ENCODE measurements around the gene DNAAF5.
"Not testable (repeated sequence)": the region's sequence is repeated elsewhere in the genome, so short reads cannot be mapped to it uniquely, and the experiment has no call there.

DNAAF5 gene

GRCh38 chr7:748446-748845 lies 21.9 kb downstream of the DNAAF5 start:
- no peak for DNase-seq

- DNase-seq: no peak
These were observed 22.6 kb downstream of the DNAAF5 start for GRCh38 chr7:749140-749551.

- DNase-seq: no peak
These were observed 23.8 kb downstream of the DNAAF5 start for GRCh38 chr7:750111-750905.

GRCh38 chr7:751826-752225 lies 25.3 kb downstream of the DNAAF5 start:
- DNase-seq: no peak

GRCh38 chr7:752256-752655 lies 25.8 kb downstream of the DNAAF5 start:
- not testable (repeated sequence) for DNase-seq

GRCh38 chr7:753190-753589 lies 26.7 kb downstream of the DNAAF5 start:
- DNase-seq: no peak

GRCh38 chr7:754531-755412 lies 28.3 kb downstream of the DNAAF5 start:
- DNase-seq: no peak

- no peak for DNase-seq
These were observed 28.9 kb downstream of the DNAAF5 start for GRCh38 chr7:755413-755805.

GRCh38 chr7:756231-756927 lies 29.9 kb downstream of the DNAAF5 start:
- DNase-seq: no peak

- no peak for DNase-seq
These were observed 30.5 kb downstream of the DNAAF5 start for GRCh38 chr7:756928-757560.

GRCh38 chr7:757741-758163 lies 31.3 kb downstream of the DNAAF5 start:
- no peak for DNase-seq

- DNase-seq: no peak
These were observed 33.1 kb downstream of the DNAAF5 start for GRCh38 chr7:759569-759968.

GRCh38 chr7:760006-760405 lies 33.5 kb downstream of the DNAAF5 start:
- DNase-seq: no peak

- DNase-seq: no peak
These were observed 34.6 kb downstream of the DNAAF5 start for GRCh38 chr7:761101-761500.

- DNase-seq: no peak
These were observed 35.1 kb downstream of the DNAAF5 start for GRCh38 chr7:761631-762030.

- no peak for DNase-seq
These were observed 36.4 kb downstream of the DNAAF5 start for GRCh38 chr7:762885-763284.

GRCh38 chr7:763762-764161 lies 37.3 kb downstream of the DNAAF5 start:
- no peak for DNase-seq

- no peak for DNase-seq
These were observed 38.9 kb downstream of the DNAAF5 start for GRCh38 chr7:765383-765782.

- DNase-seq: no peak
These were observed 41.1 kb downstream of the DNAAF5 start for GRCh38 chr7:767580-767940.

- no peak for DNase-seq
These were observed 41.6 kb downstream of the DNAAF5 start for GRCh38 chr7:767941-768731.

GRCh38 chr7:768881-769504 lies 42.5 kb downstream of the DNAAF5 start:
- DNase-seq: no peak

GRCh38 chr7:770336-770735 lies 43.8 kb downstream of the DNAAF5 start:
- DNase-seq: no peak

All from activated CD4-positive, CD25-positive, alpha-beta regulatory T cell treated with anti-CD3 and anti-CD28 coated beads, Interleukin-2, amount 50 U/mL, for 72 hours (primary cell).